Immature natural killer cell (primary cell): ENCODE results near the gene ENO2. TPM values are rescaled to one million over a fixed set of nuclear protein-coding genes. Genes with fewer than 3 reads are reported as not detected.
"Not testable (repeated sequence)": the region's sequence is repeated elsewhere in the genome, so short reads cannot be mapped to it uniquely, and the experiment has no call there.

ENCODE experiments used
- DNase-seq, 3 donors: peaks; one replicate each; pipeline ENCODE4 v3.0.0; 2022; ENCODE audit warnings: mixed read lengths in 1 of 3
- H3K27ac Mint-ChIP-seq, 6 donors: one replicate each; pipeline ENCODE4 v1.8.0; 2020; ENCODE audit warnings: mixed read lengths in 6 of 6, mild to moderate bottlenecking in 5 of 6, inconsistent platforms in 4 of 6, moderate library complexity in 3 of 6
- H3K27me3 Mint-ChIP-seq, 3 donors: one replicate each; pipeline ENCODE4 v1.8.0; 2020 to 2021; ENCODE audit warnings: low read depth in 3 of 3, mild to moderate bottlenecking in 3 of 3, mixed read lengths in 3 of 3, moderate library complexity in 3 of 3, inconsistent platforms in 1 of 3
- H3K36me3 Mint-ChIP-seq, 3 donors: one replicate each; pipeline ENCODE4 v1.8.0; 2020; ENCODE audit warnings: mixed read lengths in 3 of 3, inconsistent platforms in 2 of 3, mild to moderate bottlenecking in 2 of 3
- H3K4me1 Mint-ChIP-seq, 2 donors: one replicate each; pipeline ENCODE4 v1.8.0; 2020; ENCODE audit warnings: inconsistent platforms in 2 of 2, mild to moderate bottlenecking in 2 of 2, mixed read lengths in 2 of 2, moderate library complexity in 1 of 2
- H3K4me3 Mint-ChIP-seq, 5 donors: one replicate each; pipeline ENCODE4 v1.8.0; 2020; ENCODE audit warnings: mild to moderate bottlenecking in 5 of 5, mixed read lengths in 5 of 5, inconsistent platforms in 3 of 5, moderate library complexity in 3 of 5
- H3K9me3 Mint-ChIP-seq, 6 donors: one replicate each; pipeline ENCODE4 v1.8.0; 2020; ENCODE audit warnings: mild to moderate bottlenecking in 6 of 6, mixed read lengths in 6 of 6, inconsistent platforms in 4 of 6, moderate library complexity in 3 of 6
- polyA plus RNA-seq, 3 donors: library from polyadenylated mRNA; unstranded; fragments of 300-500 nt; fragmentation: Illumina TruSeq; gene quantifications; one replicate each; pipeline ENCODE4 v1.2.3, GENCODE V29; 2021

Gene ENO2
- polyA plus RNA-seq, 3 donors from 2014 or later, result 2.0 to 6.5 (median 3.8) TPM

GRCh38 chr12:6890789-6891645 lies 23.4 kb upstream of the ENO2 start:
- H3K27me3 Mint-ChIP-seq, result peaks cover 0 to 7% (median 2%) of the 10 kb centered on the region in 3 donors
- H3K4me1 Mint-ChIP-seq, result peaks cover 12 to 13% of the 10 kb centered on the region in 2 donors
- no peaks in the 10 kb centered on the region for H3K9me3 Mint-ChIP-seq
- peak overlapping the region; percentile 91 to 96 (median 92) for H3K27ac Mint-ChIP-seq
- peak; percentile 98 to 99 (median 98) for DNase-seq
- peak overlapping the region; percentile 83 to 87 (median 85) for H3K4me3 Mint-ChIP-seq
- no peaks in the 10 kb centered on the region for H3K36me3 Mint-ChIP-seq

GRCh38 chr12:6891646-6892001 lies 22.8 kb upstream of the ENO2 start:
- peak overlapping the region; percentile 91 to 96 (median 92) for H3K27ac Mint-ChIP-seq
- no peaks in the 10 kb centered on the region for H3K36me3 Mint-ChIP-seq
- no peaks in the 10 kb centered on the region for H3K9me3 Mint-ChIP-seq
- no peak for DNase-seq
- peak overlapping the region; percentile 83 to 87 (median 85) for H3K4me3 Mint-ChIP-seq
- H3K4me1 Mint-ChIP-seq, result peaks cover 12 to 13% of the 10 kb centered on the region in 2 donors
- peaks cover 0 to 7% (median 2%) of the 10 kb centered on the region in 3 donors for H3K27me3 Mint-ChIP-seq

- H3K27ac Mint-ChIP-seq, result peak overlapping the region in 2 of 6 donors; percentile 40 to 92
- H3K27me3 Mint-ChIP-seq, H3K9me3 Mint-ChIP-seq, DNase-seq, H3K36me3 Mint-ChIP-seq: not testable (repeated sequence)
- peak overlapping the region in 4 of 5 donors; percentile 13 to 85 (median 52) for H3K4me3 Mint-ChIP-seq
- H3K4me1 Mint-ChIP-seq, result peaks cover 12 to 13% of the 10 kb centered on the region in 2 donors
These were observed 21.7 kb upstream of the ENO2 start for GRCh38 chr12:6892683-6893082.

- Mint-ChIP-seq H3K4me3 (no peak overlapping the region), H3K27me3 (peaks cover 0 to 7% (median 2%) of the 10 kb centered on the region in 3 donors), H3K9me3 (no peaks in the 10 kb centered on the region), H3K27ac (no peak overlapping the region), H3K4me1 (peaks cover 12 to 13% of the 10 kb centered on the region in 2 donors), H3K36me3 (no peaks in the 10 kb centered on the region)
- no peak for DNase-seq
These were observed 20.1 kb upstream of the ENO2 start for GRCh38 chr12:6894321-6894720.

GRCh38 chr12:6896846-6897435 lies 17.4 kb upstream of the ENO2 start:
- H3K36me3 Mint-ChIP-seq, result no peaks in the 10 kb centered on the region
- no peaks in the 10 kb centered on the region for H3K9me3 Mint-ChIP-seq
- DNase-seq, result no peak
- peaks cover 0 to 2% (median 2%) of the 10 kb centered on the region in 3 donors for H3K27me3 Mint-ChIP-seq
- H3K27ac Mint-ChIP-seq, result no peak overlapping the region
- H3K4me1 Mint-ChIP-seq, result no peaks in the 10 kb centered on the region
- H3K4me3 Mint-ChIP-seq, result no peak overlapping the region

GRCh38 chr12:6899427-6899826 lies 15.0 kb upstream of the ENO2 start:
- peaks cover 0 to 4% (median 0%) of the 10 kb centered on the region in 3 donors for H3K27me3 Mint-ChIP-seq
- H3K36me3 Mint-ChIP-seq, result no peaks in the 10 kb centered on the region
- no peak for DNase-seq
- no peaks in the 10 kb centered on the region for H3K9me3 Mint-ChIP-seq
- H3K4me3 Mint-ChIP-seq, result no peak overlapping the region
- H3K27ac Mint-ChIP-seq, result no peak overlapping the region
- H3K4me1 Mint-ChIP-seq, result no peaks in the 10 kb centered on the region

GRCh38 chr12:6899837-6900519 lies 14.4 kb upstream of the ENO2 start:
- Mint-ChIP-seq H3K9me3 (no peaks in the 10 kb centered on the region), H3K4me3 (no peak overlapping the region), H3K27me3 (peaks cover 0 to 3% (median 0%) of the 10 kb centered on the region in 3 donors), H3K4me1 (no peaks in the 10 kb centered on the region), H3K27ac (no peak overlapping the region), H3K36me3 (no peaks in the 10 kb centered on the region)
- DNase-seq, result no peak

GRCh38 chr12:6902448-6902847 lies 11.9 kb upstream of the ENO2 start:
- H3K36me3 Mint-ChIP-seq, result no peaks in the 10 kb centered on the region
- no peak overlapping the region for H3K4me3 Mint-ChIP-seq
- no peaks in the 10 kb centered on the region for H3K9me3 Mint-ChIP-seq
- H3K27me3 Mint-ChIP-seq, result peaks cover 0 to 3% (median 0%) of the 10 kb centered on the region in 3 donors
- no peak for DNase-seq
- peak overlapping the region in 1 of 6 donors; percentile 1 for H3K27ac Mint-ChIP-seq
- no peaks in the 10 kb centered on the region for H3K4me1 Mint-ChIP-seq

GRCh38 chr12:6903722-6904121 lies 10.7 kb upstream of the ENO2 start:
- peaks cover 0 to 3% (median 0%) of the 10 kb centered on the region in 3 donors for H3K27me3 Mint-ChIP-seq
- H3K27ac Mint-ChIP-seq, result no peak overlapping the region
- no peak overlapping the region for H3K4me3 Mint-ChIP-seq
- no peaks in the 10 kb centered on the region for H3K36me3 Mint-ChIP-seq
- no peak for DNase-seq
- H3K9me3 Mint-ChIP-seq, result no peaks in the 10 kb centered on the region
- no peaks in the 10 kb centered on the region for H3K4me1 Mint-ChIP-seq

- H3K4me1 Mint-ChIP-seq, result no peaks in the 10 kb centered on the region
- DNase-seq, result peak; percentile 97
- no peaks in the 10 kb centered on the region for H3K9me3 Mint-ChIP-seq
- peaks cover 0 to 3% (median 0%) of the 10 kb centered on the region in 3 donors for H3K27me3 Mint-ChIP-seq
- H3K4me3 Mint-ChIP-seq, result no peak within 1 kb of the TSS
- no peaks in the 10 kb centered on the region for H3K36me3 Mint-ChIP-seq
- H3K27ac Mint-ChIP-seq, result no peak within 1 kb of the TSS
These were observed 9.8 kb upstream of the ENO2 start, which contains the start of gene LRRC23 for GRCh38 chr12:6904280-6905276. TSS of gene LRRC23 (plus strand) at chr12:6904822. CDS start at chr12:6905634, 812 bp downstream.

- peaks cover 0 to 3% (median 0%) of the 10 kb centered on the region in 3 donors for H3K27me3 Mint-ChIP-seq
- H3K27ac Mint-ChIP-seq, result no peak overlapping the region
- DNase-seq, result no peak
- H3K4me1 Mint-ChIP-seq, result no peaks in the 10 kb centered on the region
- no peaks in the 10 kb centered on the region for H3K9me3 Mint-ChIP-seq
- no peaks in the 10 kb centered on the region for H3K36me3 Mint-ChIP-seq
- no peak overlapping the region for H3K4me3 Mint-ChIP-seq
These were observed 8.9 kb upstream of the ENO2 start for GRCh38 chr12:6905414-6906040.

GRCh38 chr12:6908141-6908540 lies 6.2 kb upstream of the ENO2 start:
- H3K27me3 Mint-ChIP-seq, H3K9me3 Mint-ChIP-seq, H3K4me1 Mint-ChIP-seq, DNase-seq, H3K4me3 Mint-ChIP-seq, H3K36me3 Mint-ChIP-seq: not testable (repeated sequence)
- H3K27ac Mint-ChIP-seq, result peak overlapping the region in 1 of 6 donors; percentile 42
